NCI-H226 (cell line): ENCODE results near the gene OSM.

Experiments
- DNase-seq: peaks from one replicate; pipeline ENCODE4 v3.0.0-alpha.2; 2015

Gene OSM

GRCh38 chr22:30297991-30298701 is 31.5 kb upstream of the OSM start:
- DNase-seq: no peak

GRCh38 chr22:30297276-30297990 is 30.8 kb upstream of the OSM start:
- DNase-seq: no peak

- no peak for DNase-seq
These were observed 30.2 kb upstream of the OSM start for GRCh38 chr22:30296833-30297232.

GRCh38 chr22:30296324-30296723 is 29.7 kb upstream of the OSM start:
- no peak for DNase-seq

- DNase-seq: no peak
These were observed 28.9 kb upstream of the OSM start for GRCh38 chr22:30295576-30295975.

- no peak for DNase-seq
These were observed 28.2 kb upstream of the OSM start for GRCh38 chr22:30294830-30295229.

GRCh38 chr22:30294066-30294465 is 27.4 kb upstream of the OSM start:
- no peak for DNase-seq

GRCh38 chr22:30293026-30293425 is 26.4 kb upstream of the OSM start:
- DNase-seq: no peak

GRCh38 chr22:30292069-30292970 is 25.7 kb upstream of the OSM start:
- no peak for DNase-seq

- no peak for DNase-seq
These were observed 24.6 kb upstream of the OSM start for GRCh38 chr22:30291058-30291892.

GRCh38 chr22:30290342-30291057 is 23.8 kb upstream of the OSM start:
- DNase-seq: no peak

- no peak for DNase-seq
These were observed 23.3 kb upstream of the OSM start for GRCh38 chr22:30289980-30290313.

GRCh38 chr22:30289141-30289979 is 22.7 kb upstream of the OSM start, which contains the start of gene CASTOR1:
TSS of gene CASTOR1 (minus strand) at chr22:30289505. CDS start at chr22:30289497, 8 bp downstream.
- DNase-seq: peak; percentile 79

- DNase-seq: no peak
These were observed 21.9 kb upstream of the OSM start for GRCh38 chr22:30288419-30289140.

GRCh38 chr22:30287648-30288418 is 21.2 kb upstream of the OSM start:
- DNase-seq: peak; percentile 72

- DNase-seq: no peak
These were observed 20.4 kb upstream of the OSM start for GRCh38 chr22:30286813-30287647.

- DNase-seq: no peak
These were observed 19.7 kb upstream of the OSM start for GRCh38 chr22:30286331-30286730.

- no peak for DNase-seq
These were observed 19.2 kb upstream of the OSM start for GRCh38 chr22:30285846-30286200.
